ENCODE results near the gene ANKRD26. TPM values are rescaled to one million over a fixed set of nuclear protein-coding genes. Genes with fewer than 3 reads are reported as not detected.

The ANKRD26 gene
- total and polyA plus RNA-seq, 5 donors from 2014 or later, result 1.1 to 9.6 (median 1.8) TPM

Other genes with a start within 250 kb of the ANKRD26 start
- 121 TPM for gene ABI1, start 239.5 kb downstream of the ANKRD26 start, total RNA-seq
- 100 to 1,000 TPM in 1 of 4 donors, 10 to 100 TPM in 3; 94.0 to 123 (median 97.6) TPM for gene ABI1, start 239.5 kb downstream of the ANKRD26 start, polyA plus RNA-seq
- gene YME1L1, start 53.9 kb upstream of the ANKRD26 start, total RNA-seq, result 134 TPM
- gene YME1L1, start 53.9 kb upstream of the ANKRD26 start, polyA plus RNA-seq, result 100 to 1,000 TPM; 107 to 123 (median 114) TPM
- gene MASTL, start 54.9 kb upstream of the ANKRD26 start, total RNA-seq, result 27.6 TPM
- 1 to 10 TPM; 1.4 to 3.1 (median 2.3) TPM for gene MASTL, start 54.9 kb upstream of the ANKRD26 start, polyA plus RNA-seq
- gene ACBD5, start 140.3 kb upstream of the ANKRD26 start, total RNA-seq, result 24.7 TPM
- 10 to 100 TPM; 11.0 to 12.1 (median 11.9) TPM for gene ACBD5, start 140.3 kb upstream of the ANKRD26 start, polyA plus RNA-seq